ENCODE results near the gene BAIAP2.

The BAIAP2 gene

DNA sequence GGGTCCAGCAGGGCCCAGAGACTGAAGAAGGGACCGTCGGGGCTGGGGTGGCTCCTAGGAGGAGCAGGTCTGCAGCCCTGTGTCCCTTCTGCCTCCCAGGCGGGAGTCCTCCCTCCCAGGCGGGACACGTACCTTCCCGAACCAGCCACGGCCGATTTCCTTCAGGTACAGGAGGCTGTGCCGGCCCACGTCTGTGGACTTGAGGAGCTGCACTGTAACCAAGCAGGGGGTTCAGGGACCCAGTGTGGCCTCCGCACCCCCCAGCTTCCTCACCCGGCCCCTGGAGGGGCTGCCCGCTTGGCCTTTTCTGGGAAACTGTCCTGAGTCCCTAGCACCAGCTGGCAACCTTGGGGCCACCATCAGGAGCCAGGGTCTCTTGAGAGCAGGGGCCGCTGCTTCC lies 93.4 kb downstream of the BAIAP2 start:
- no peak overlapping the region for H3K4me3 ChIP-seq
- H3K27ac ChIP-seq, result peak overlapping the region in 1 of 21 experiments; percentile 3

DNA sequence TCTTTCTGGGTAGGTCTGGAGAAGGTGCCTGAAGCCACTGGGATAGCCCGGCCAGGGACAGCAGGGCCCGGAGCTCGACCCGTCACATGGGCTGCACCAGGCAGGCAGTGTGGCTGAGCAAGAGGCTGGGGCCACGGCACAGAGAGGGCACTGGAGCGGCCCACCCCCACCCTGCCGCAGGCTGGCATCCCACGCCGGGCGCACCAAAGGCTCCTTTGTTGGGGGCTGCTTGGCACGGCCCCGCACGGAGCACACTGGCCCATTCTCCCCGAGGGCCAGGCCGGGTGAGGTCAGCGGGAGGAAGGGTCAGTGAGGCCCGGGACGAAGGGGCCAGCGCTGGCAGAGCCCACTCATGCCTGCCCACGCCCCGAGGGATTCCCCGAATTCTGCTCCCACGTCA lies 93.8 kb downstream of the BAIAP2 start:
- no peak overlapping the region for H3K4me3 ChIP-seq
- H3K27ac ChIP-seq, result peak overlapping the region in 1 of 21 experiments; percentile 47

DNA sequence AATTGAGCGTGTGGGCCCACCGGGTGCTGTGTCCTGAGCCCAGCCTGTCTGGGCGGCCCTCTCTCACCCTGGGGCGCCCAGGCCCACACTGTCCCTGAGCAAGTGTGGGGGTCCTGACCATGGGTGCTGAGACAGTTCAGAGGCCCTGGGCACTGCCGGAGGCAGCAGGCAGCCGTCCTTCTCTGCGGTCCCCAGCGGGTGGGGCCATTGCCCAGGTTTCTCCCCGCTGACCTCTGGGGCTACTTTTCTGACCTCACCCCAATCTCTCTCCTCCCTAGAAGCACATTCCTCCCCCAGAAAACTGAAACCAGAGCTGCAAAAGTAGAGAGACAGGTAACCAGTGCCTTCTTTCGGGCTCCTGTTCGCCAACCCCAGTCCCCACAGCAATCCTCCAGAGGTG lies 94.3 kb downstream of the BAIAP2 start:
- Histone ChIP-seq H3K4me3 (no peak overlapping the region), H3K27ac (peak overlapping the region in 1 of 21 experiments; percentile 47)

DNA sequence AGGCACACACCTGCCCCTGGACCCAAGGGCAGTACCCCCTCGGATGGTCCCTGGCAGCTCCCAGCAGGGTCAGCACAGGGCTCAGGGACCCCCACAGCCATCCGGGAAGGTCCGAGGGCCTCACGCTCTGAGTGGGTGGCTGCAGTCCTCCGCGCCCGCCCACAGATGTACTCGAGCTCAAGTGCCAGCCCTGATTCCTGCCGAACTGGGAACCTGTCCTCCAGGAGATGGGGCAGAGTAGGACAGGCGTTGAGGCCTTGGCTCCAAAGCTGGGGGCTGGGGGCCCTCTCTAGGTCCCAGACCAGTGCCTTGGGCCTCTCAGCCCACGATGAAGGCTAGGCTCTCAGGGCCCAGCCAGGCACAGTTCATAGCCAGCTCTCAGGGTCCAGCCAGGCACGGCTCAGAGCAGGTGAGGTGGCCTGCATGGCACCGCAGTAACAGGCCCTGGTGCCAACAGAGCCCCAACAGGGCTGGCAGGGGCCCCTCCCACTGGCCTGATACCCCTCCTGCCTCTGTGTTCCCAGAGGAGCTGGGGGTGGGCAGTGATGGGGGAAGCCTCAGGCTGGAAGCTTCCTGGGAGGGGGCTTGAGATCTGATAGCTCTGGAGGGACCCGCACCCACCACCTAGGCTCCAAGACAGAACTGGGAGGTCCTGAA lies 94.9 kb downstream of the BAIAP2 start:
- no peak overlapping the region for H3K4me3 ChIP-seq
- H3K27ac ChIP-seq, result peak overlapping the region in 1 of 21 experiments; percentile 47

DNA sequence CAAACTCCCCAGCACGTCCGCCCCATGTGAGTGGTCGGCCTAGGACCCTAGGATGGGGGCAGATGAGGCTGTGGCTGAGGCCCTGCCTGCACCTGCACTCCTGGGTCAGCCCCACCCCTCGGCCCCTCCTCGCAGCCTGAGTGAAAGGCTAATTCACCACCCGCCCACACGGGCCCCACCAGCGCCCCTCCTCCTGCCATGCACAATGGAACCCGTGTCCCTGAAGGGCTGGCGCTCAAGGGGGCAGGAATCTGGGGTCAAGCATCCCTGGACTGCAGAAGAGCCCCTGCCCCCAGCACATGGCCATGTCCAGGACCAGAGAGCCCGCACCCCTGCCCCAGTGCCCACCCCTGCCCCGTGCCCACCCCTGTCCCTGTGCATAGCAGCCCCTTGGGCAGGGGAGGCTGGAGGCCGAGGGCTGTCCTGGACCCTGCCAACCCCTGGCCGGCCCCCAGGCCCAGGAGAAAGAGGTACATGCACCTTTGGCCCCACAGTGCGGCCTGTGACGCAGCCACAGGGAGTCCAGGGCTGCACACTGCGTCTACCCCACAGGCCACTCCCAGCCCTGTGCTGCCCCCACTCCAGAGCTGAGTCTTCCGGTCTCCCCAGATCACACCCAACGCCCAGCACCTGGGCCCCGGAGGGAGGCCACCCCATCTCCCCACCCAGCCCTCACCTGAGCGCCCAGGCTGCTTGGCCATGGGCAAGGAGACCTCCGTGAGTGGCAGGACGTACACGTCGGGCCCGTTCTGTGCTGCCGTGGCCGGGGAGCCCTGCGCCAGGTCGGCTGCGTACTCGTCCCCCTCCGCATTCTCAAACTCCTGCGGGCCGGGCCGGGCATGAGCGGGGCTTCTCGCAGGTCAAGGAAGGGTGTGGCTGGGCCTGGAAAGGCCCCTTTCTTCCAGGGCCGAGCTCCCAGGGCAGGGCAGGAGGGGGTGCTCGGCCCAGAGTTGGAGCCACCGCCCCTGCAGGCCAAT lies 95.7 kb downstream of the BAIAP2 start:
- H3K27ac ChIP-seq, result no peak overlapping the region
- no peak overlapping the region for H3K4me3 ChIP-seq

DNA sequence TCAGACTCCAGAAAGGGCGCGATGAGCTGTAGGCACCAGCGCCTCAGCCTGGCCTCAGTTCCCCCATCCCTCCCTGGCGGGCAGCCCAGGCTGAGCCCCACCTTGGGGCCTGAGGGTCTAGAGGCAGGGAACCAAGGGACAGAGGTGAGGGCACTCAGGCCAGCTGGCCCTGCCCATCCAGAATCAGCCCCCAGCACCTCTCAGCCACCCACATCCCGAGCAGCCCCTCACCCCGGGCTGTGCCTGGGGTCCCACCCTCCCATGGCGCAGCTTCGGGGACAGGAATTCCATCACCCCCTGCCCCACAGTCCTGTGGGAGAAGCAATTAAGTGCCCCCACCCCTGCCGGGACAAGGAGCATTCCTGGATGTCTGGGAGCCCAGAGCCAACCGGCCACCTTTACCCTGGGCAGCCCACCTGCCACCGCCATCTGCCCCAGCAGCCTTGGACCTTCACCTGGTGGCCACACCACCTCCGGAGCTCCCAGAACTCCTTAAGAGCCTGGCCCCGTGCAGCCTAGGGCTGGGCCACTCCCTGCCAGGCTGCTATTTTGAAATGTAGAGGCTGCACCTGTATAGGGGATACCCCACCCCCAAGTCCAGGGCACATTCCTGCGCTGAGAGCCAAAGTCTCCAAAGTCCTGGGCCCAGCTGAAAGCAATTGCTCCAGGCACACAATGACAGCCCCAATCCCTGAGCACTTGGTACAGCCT lies 96.7 kb downstream of the BAIAP2 start:
- H3K4me3 ChIP-seq, result no peak overlapping the region
- H3K27ac ChIP-seq, result no peak overlapping the region

DNA sequence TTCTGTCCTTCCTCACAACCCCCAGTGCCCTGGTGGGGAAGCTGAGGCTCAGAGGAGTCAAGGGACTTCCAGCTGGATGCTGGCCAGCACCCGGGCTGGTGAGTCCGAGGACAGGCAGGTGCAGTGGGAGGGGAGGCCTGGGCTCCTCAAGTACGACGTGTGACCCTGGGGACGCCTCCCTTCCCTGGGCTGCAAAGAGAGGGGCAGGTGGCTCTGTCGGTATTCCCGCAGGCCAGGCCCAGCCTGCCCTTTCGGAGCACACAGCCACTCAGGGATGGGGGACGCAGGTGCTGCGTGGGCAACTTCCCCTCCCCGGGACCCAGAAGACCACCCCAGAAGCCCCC lies 97.2 kb downstream of the BAIAP2 start:
- no peak overlapping the region for H3K4me3 ChIP-seq
- H3K27ac ChIP-seq, result no peak overlapping the region

DNA sequence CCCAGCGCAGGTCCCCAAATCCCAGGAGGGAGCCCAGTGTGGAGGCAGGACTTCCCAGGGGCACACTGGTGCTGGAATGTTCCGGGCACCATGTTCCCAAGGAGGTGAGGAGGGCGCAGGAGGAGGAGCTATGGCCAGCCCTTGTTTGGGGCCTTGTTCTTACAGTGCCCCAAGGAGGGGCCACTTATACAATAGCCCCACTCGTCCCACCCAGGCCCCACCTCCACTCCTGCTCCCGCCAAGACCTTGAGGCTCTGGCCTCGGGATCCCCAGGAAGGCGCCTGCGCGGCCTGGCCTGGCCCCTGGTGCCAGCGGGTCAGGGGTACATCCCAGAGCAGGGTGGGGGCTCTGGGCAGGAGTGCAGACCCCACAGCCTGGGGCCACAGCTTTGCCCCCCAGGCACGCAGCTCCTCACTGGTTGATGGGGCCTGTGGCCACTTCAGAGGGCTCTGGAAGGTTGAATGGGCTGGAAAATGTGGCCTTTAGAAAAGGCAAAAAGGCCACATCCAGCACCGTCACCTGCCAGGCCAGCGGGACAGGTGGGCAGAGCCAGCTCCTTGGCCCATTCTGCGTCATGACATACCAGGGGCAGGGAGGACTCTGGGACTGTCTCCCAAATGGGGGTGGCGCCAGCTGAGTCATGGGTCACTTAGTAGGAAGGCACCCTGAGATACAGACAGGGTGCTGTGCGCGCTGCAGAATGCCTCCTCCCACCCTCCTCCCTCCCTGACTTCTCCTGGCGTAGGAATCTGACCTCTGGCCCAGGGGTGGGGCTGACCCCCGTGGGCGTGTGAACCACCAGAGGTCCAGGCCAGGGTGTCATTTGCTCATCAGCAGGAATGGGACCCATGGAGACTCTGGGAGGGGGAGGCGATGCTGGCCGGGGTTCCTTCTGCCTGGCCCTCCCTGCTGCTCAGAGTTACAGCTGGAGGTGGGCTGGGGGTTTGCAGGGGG lies 98.1 kb downstream of the BAIAP2 start:
- Histone ChIP-seq H3K4me3 (no peak overlapping the region), H3K27ac (no peak overlapping the region)

DNA sequence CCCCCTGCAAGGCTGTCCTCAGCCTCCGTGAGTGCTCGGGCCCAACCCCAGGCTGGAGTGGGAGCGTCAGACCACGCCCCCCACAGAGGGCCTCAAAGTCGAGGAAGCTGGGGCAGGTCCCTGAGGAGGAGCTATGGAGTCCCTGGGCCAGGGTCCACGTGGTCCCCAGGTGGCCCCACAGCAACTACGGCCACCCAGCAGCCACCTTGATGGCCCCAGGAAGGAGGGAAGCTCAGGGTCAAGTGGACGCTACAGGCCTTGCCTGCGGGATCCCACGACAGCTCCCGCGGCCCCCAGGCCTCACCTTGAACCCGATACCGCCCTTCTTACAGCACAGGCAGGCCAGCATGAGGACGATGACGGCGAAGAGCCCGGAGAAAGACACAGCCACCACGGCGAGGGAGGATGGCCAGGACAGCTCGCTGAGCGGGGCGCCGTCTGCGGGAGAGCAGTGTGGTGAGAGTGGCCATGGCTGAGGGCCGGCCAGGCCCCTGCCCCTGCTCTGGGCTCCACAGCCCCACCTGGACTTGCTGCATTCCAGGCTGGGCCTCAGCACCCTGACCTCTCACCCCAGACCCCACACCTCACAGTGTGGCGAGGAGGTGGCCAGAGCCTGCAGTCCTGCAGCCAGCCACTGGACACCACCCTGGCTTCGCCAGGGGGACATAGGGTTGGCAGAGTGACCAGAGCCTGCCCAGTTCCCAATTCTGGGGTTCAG lies 99.3 kb downstream of the BAIAP2 start:
- no peak overlapping the region for H3K4me3 ChIP-seq
- H3K27ac ChIP-seq, result no peak overlapping the region

DNA sequence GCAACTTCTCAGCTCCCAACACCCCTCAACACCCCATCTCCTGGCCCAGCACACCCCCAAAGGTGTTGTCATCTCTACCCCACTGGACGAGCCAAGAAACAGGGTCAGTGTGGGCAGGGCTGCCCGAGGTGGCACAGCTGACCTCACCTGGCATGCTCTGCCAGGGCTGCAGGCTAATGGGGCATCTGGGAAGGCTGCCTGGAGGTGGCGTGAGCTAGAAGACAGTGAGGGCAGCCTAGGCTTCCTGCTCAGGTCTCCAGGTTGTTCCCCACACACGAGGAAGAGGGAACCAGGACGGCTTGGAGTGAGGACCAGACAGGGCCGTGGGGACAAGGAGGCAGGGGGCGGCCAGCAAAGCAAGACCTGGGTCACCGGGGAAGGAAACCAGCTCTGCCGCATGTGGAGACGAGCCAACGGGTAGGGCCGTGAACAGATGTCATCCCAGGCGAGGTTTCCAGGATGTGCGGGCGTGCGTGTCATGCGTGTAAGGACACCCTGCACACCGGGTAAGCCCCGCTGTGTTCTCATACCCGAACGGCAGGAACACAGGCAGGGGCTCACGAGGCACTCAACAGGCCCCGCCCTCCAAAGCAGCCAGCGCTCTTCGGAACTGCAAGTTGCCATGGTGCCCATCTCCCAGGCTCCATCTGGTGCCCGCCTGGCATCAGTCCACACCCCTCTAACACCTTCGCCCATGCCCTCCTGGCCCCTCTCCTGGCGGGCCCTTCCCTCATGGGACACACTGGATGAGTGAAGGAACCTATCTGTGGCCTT lies 100.7 kb downstream of the BAIAP2 start:
- no peak overlapping the region for H3K27ac ChIP-seq
- H3K4me3 ChIP-seq, result no peak overlapping the region

DNA sequence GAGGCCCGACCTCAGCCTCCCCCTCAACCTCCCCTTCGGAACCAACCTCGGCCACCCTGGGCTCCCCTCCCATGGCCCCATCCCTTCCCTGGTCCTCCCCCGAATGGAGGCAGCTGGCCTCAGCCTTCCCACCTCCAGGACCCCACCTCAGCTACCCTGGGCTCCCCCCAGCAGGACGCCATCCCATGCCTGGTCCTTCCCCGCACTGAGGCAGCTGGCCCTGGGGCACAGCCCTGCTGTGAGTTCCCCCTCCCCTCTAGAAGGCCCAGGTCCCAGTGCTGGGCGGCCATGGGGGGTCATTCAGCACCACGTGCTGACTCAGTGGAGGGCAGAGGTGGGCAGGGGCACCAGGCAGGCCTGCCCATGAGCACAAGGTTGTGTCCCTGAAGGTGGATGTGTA lies 101.4 kb downstream of the BAIAP2 start:
- no peak overlapping the region for H3K4me3 ChIP-seq
- H3K27ac ChIP-seq, result no peak overlapping the region

DNA sequence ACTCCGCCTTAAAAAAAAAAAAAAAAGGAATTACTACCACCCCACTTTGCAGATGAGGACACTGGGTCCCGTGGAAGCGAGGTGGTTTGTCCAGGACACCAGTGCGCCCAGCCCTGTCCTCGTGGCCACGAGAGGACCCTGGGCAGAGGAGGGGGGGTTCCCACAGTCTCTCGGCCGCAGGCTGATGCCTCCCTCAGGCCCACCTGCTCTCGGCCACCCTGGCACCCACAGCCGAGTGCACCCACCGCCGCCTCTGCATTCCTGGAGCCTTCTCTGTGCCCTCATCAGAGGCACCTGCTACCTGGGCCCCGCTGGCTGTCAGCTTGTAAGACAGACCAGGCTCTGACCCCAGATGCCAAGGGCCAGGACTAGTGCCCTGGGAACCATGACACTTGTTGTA lies 102.3 kb downstream of the BAIAP2 start:
- H3K4me3 ChIP-seq, result no peak overlapping the region

DNA sequence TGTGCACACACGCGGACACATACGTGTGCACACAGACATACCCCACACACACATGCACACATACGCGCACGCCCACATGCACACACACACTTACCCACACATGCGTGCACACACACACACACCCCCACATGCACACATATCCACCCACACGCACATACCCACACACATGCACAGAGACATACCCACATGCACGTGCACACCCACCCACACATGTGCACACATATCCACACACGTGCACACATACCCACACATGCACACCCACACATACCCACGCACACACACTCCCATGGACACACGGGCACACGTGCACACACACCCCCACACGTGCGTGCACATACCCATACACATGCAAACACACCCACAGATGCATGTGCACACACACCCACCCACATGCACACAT lies 103.1 kb downstream of the BAIAP2 start:
- Histone ChIP-seq H3K27ac (no peak overlapping the region), H3K4me3 (no peak overlapping the region)

More for the DNA sequence above, 102.3 kb downstream of the BAIAP2 start:
- H3K27ac ChIP-seq, result no peak overlapping the region

DNA sequence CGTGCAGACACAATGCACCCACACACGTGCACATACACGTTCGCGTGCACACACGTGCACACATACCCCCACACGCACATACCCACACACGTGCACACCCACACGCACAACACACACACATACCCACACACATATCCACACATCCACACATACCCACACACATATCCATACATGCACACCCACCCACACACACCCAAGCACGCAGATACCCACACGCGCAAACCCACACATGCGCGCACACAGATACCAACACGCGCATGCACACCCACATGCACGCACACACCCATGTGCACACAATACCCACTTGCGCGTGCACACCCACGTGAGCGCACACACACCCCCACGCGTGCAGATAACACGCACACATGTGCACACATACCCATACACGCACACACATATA lies 103.5 kb downstream of the BAIAP2 start:
- no peak overlapping the region for H3K27ac ChIP-seq
- no peak overlapping the region for H3K4me3 ChIP-seq

DNA sequence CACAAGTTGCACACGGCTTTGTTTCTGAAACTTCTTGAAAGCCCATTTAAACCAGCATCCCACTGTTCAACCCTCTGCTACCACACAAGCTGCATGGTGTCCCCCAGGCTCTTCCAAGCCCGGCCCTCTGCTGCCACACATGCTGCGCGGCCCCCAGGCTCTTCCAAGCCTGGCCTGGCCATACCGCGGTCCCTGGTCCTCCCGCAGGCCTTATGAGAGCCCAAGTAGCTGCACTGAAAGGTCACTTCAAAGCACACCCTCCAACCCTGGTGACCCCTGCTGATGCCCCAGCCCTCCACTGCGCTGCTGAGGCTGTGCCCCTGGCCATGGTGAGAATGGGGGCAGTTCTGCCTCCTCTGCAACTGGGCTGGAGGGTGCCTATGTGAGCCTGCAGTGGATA lies 104.5 kb downstream of the BAIAP2 start:
- no peak overlapping the region for H3K4me3 ChIP-seq
- no peak overlapping the region for H3K27ac ChIP-seq

DNA sequence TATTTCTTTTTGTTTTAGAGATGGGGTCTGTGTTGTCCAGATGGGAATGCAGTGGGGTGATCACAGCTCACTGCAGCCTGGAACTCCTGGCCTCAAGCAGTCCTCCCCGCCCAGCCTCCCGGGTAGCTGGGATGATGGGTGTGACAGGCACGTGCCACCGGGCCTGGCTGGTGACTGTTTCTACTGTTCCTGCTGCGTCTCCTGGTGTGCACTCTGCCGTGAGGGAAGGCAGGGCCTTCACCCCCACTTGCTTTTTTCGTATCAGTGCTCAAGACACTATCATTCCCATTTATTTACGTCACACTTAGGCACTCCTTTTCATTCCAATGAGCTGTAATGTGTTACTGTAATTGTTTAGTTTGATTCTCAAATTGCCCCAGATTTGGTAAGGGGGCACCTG lies 105.1 kb downstream of the BAIAP2 start:
- Histone ChIP-seq H3K4me3 (no peak overlapping the region), H3K27ac (no peak overlapping the region)

DNA sequence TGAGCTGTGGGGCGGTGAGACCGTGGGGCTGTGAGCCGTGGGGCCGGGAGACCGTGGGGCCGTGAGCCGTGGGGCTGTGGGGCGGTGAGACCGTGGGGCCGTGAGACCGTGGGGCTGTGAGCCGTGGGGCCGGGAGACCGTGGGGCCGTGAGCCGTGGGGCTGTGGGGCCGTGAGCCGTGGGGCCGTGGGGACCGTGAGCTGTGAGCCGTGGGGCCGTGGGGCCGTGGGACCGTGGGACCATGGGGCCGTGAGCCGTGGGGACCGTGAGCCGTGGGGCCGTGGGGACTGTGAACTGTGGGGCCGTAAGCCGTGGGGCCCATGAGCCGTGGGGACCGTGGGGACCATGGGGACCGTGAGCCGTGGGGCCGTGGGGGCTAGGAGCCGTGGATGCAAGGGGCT lies 105.7 kb downstream of the BAIAP2 start:
- H3K4me3 ChIP-seq, result no peak overlapping the region

More for the DNA sequence above, 105.7 kb downstream of the BAIAP2 start:
- no peak overlapping the region for H3K27ac ChIP-seq
